GM21528 (cell line): Measurements from ENCODE around the gene C13orf42.

Experiments
- ATAC-seq: cut with Tn5 transposase; IDR thresholded peaks from one replicate; pipeline ENCODE4 v1.9.1; 2021; ENCODE audit warnings: mild to moderate bottlenecking, moderate library complexity; ENCODE audit not compliant: unreplicated experiment, low FRiP score

The C13orf42 gene

DNA sequence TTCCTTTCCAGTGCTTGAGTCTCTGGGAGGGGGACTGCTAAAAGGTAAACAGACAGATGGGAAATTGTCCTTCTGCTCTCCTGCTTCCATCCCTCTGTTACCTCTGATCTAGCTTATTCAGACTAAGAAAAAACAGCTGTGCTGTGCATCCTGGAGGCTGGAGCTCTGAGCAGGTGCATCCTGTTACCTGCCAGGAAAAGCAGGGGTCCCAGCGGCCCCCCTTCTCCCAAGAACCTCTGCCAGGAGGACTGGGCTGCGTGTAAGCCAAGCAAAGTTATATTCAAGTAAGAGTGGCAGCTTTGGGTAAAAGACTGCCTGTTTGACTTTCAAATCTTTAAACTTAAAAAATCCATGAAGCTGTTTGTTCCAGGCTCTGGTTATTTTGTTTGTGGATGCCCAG is 75.1 kb downstream of the C13orf42 start:
- ATAC-seq = no peak

DNA sequence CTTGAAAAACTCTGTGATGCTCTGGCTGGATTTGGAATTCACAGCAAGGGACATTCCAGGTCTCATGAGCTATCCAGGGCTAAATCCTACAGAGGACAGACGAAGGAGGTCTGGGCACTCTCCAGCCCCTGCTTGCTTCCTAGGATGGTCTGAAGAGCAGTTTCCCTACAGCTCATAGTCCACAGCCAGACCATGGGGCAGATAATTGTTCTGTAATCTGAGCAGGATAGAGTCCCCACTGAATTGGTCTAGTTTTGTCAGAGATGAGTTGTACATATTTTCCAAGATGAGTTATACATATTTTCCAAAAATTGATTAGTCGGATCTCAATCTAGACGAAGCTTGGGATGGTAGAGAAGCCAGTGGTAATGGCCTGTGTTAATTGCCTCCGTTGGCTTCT is 75.6 kb downstream of the C13orf42 start:
- no peak for ATAC-seq

DNA sequence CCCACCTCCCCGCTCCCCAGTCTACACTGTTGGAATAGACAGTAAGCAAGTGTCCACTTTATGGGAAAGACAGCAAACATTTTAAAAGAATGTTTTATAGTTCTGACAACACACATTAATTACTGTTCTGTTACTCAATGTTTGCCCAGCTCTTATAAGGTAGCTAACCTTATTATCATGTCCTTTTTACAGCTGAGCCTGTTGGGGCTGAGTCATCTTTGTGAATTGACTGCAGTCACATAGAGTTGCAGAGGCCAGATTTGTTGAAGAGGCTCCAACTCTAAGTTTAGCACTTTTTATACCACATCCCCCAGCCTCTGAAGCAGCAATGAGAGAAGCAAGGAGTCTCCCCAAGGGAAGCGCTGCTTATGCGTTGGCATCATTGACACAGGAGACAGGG is 76.2 kb downstream of the C13orf42 start:
- ATAC-seq = no peak

DNA sequence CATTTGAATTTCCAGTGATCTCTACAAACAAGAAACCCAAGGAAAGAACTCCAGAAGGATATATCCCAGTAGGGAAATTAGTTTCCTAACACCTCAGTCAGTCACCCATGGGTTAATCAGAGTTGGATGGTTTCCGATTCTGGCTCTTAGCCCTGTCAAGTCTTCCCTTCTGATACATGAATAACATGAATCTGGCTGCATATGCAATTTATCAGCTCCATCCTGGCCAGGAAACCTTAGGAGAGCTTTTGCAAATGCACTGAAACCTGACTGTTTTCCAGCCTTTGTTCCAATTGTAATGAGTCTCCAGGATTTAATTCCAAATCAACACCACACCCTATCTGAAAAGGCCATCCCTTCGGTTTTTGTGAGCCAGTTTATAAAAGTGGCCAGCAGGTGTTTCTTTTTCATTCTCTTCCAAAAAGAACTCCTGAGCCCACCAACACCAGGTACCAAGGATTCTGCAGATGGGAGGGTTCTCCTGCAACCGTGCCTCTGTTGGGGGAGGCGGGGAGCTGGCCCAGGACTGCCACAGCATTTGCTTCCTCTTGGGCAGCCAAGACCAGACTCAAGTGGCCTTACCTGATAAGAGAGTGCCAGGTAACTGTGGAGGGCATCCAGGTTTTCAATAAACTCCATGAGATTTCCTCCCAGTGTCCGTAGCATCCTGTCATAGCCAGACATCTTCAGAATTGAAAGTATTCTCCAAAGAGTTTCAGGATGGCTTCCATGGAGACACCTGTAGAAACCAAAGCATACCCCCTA is 77.5 kb downstream of the C13orf42 start:
- no peak for ATAC-seq

DNA sequence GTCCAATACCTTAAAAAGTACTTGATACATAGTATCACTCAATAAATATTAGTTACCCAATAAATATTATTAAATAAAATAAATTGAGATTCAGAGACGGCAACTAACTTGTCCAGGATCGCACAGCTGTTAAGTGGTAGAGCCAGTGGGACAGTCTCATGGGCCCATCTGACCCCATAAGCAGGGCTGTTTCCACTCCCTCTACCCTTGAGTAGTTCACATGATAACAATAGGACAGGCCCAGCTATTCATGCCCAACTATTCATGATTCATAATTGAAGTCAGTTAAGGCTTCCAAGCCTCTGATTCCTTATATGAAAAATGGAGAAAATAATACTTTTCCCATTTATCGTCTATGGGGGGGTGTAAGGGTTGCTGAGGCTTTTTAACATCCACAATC is 78.2 kb downstream of the C13orf42 start:
- no peak for ATAC-seq
